IMR-90 (cell line): ENCODE measurements around the gene CFAP20. TPM values are rescaled to one million over a fixed set of nuclear protein-coding genes. Genes with fewer than 3 reads are reported as not detected.

ENCODE experiments used
- ATAC-seq: fragments of 200-7000 bp; cut with Tn5 transposase; 2 replicates; pipeline ENCODE4 v1.9.1; 2020; ENCODE audit warnings: low read depth, mild to moderate bottlenecking, moderate library complexity
- BruUV-seq: library from RNA; stranded (reverse); fragments of 400-500 nt; replicated peaks from 2 replicates; lab custom pipeline; 2021; lab: Mats Ljungman, UMichigan
- CTCF ChIA-PET: fragments of 300-600 bp; formaldehyde crosslinking; extraction: SDS; loops from one replicate; lab custom pipeline; 2021; ENCODE audit warnings: antibody characterized with exemption; lab: Yijun Ruan, JAX
- POLR2A ChIA-PET: fragments of 300-600 bp; sonication (Branson Sonifier 250); formaldehyde crosslinking; loops from one replicate; lab custom pipeline; 2022; ENCODE audit warnings: antibody characterized with exemption; ENCODE audit not compliant: unreplicated experiment; lab: Charles Lee
- DNase-seq: peaks from one replicate; pipeline ENCODE4 v3.0.0; 2013
- H2AFZ ChIP-seq: replicated peaks from 2 replicates; pipeline ENCODE3; 2013; ENCODE audit warnings: low read length, mild to moderate bottlenecking; ENCODE audit not compliant: poor library complexity
- H2AK5ac ChIP-seq: 2 replicates; pipeline ENCODE4 v1.6.1; 2013; ENCODE audit warnings: low read depth, low read length, inconsistent platforms
- H2AK9ac ChIP-seq: replicated peaks from 2 replicates; pipeline ENCODE3; 2013; ENCODE audit warnings: mild to moderate bottlenecking, low read depth, low read length, moderate library complexity; ENCODE audit not compliant: poor library complexity
- H2BK120ac ChIP-seq: 2 replicates; pipeline ENCODE4 v1.6.1; 2013; ENCODE audit warnings: low read depth, low read length, inconsistent platforms
- H2BK15ac ChIP-seq: 3 replicates; pipeline ENCODE4 v1.6.1; 2013; ENCODE audit warnings: low read depth, low read length, inconsistent platforms
- H2BK20ac ChIP-seq: 2 replicates; pipeline ENCODE4 v1.6.1; 2013; ENCODE audit warnings: low read depth, mild to moderate bottlenecking, inconsistent platforms, low read length, moderate library complexity
- H2BK5ac ChIP-seq: 2 replicates; pipeline ENCODE4 v1.6.1; 2013; ENCODE audit warnings: mild to moderate bottlenecking, low read depth, low read length, inconsistent platforms; ENCODE audit not compliant: poor library complexity, severe bottlenecking
- H3K14ac ChIP-seq: replicated peaks from 2 replicates; pipeline ENCODE4 v1.6.1; 2013; ENCODE audit warnings: low read depth, low read length, inconsistent platforms
- H3K18ac ChIP-seq: 2 replicates; pipeline ENCODE4 v1.6.1; 2013; ENCODE audit warnings: low read depth, low read length, control low read depth
- H3K23ac ChIP-seq: 2 replicates; pipeline ENCODE4 v1.6.1; 2013; ENCODE audit warnings: low read depth, low read length, inconsistent platforms
- H3K27ac ChIP-seq: 2 replicates; pipeline ENCODE4 v1.5.1; 2013; ENCODE audit warnings: mild to moderate bottlenecking, control low read depth, low read length; ENCODE audit not compliant: insufficient read depth
- H3K27me3 ChIP-seq: 2 replicates; pipeline ENCODE4 v1.6.1; 2013; ENCODE audit warnings: low read length; ENCODE audit not compliant: control insufficient read depth, insufficient read depth
- H3K36me3 ChIP-seq: 2 replicates; pipeline ENCODE4 v1.6.1; 2013; ENCODE audit warnings: low read length, mixed read lengths; ENCODE audit not compliant: control insufficient read depth, insufficient read depth
- H3K4ac ChIP-seq: 2 replicates; pipeline ENCODE4 v1.6.1; 2013; ENCODE audit warnings: low read depth, low read length, inconsistent platforms
- H3K4me1 ChIP-seq: 2 replicates; pipeline ENCODE4 v1.6.1; 2013; ENCODE audit warnings: low read length, mixed read lengths; ENCODE audit not compliant: control insufficient read depth, insufficient read depth
- H3K4me2 ChIP-seq: 2 replicates; pipeline ENCODE4 v1.6.1; 2013; ENCODE audit warnings: low read depth, mild to moderate bottlenecking, control low read depth, low read length, moderate library complexity
- H3K4me3 ChIP-seq: 2 replicates; pipeline ENCODE4 v1.5.1; 2013; ENCODE audit warnings: low read depth, mild to moderate bottlenecking, control low read depth, low read length, moderate library complexity; ENCODE audit not compliant: insufficient read depth
- H3K56ac ChIP-seq: 2 replicates; pipeline ENCODE4 v1.6.1; 2013; ENCODE audit warnings: low read length, inconsistent platforms; ENCODE audit not compliant: insufficient read depth; ENCODE audit errors: extremely low read depth
- H3K79me1 ChIP-seq, 2 experiments: 2 replicates each; pipeline ENCODE4 v1.6.1; 2013; ENCODE audit warnings: low read length in 2 of 2, inconsistent platforms in 1 of 2, low read depth in 1 of 2
- H3K9ac ChIP-seq: 2 replicates; pipeline ENCODE4 v1.6.1; 2013; ENCODE audit warnings: low read depth, low read length, control low read depth
- H3K9me1 ChIP-seq: 2 replicates; pipeline ENCODE4 v1.6.1; 2013; ENCODE audit warnings: low read length, inconsistent platforms; ENCODE audit not compliant: insufficient read depth
- H3K9me3 ChIP-seq: 2 replicates; pipeline ENCODE4 v1.6.1; 2013; ENCODE audit warnings: low read length; ENCODE audit not compliant: control insufficient read depth, insufficient read depth
- H4K20me1 ChIP-seq: 2 replicates; pipeline ENCODE4 v1.6.1; 2013; ENCODE audit warnings: low read length, inconsistent platforms; ENCODE audit not compliant: insufficient read depth
- H4K5ac ChIP-seq: 2 replicates; pipeline ENCODE4 v1.6.1; 2013; ENCODE audit warnings: mild to moderate bottlenecking, low read depth, low read length, control low read depth
- H4K8ac ChIP-seq, 2 experiments: 2 replicates each; pipeline ENCODE4 v1.6.1; 2013; ENCODE audit warnings: low read depth in 2 of 2, low read length in 2 of 2, control low read depth in 1 of 2, inconsistent platforms in 1 of 2
- H4K91ac ChIP-seq: 2 replicates; pipeline ENCODE4 v1.6.1; 2013; ENCODE audit warnings: low read depth, low read length, inconsistent platforms; ENCODE audit not compliant: insufficient read depth
- BHLHE40 ChIP-seq: fragments of 150-350 bp; IDR thresholded peaks from 2 replicates; pipeline ENCODE4 v1.6.1; 2016; ENCODE audit warnings: mild to moderate bottlenecking, low read depth, low read length
- CEBPB ChIP-seq: IDR thresholded peaks from 2 replicates; pipeline ENCODE4 v1.6.1; 2012; ENCODE audit warnings: low read depth, low read length, improper control_type of control experiment
- CHD1 ChIP-seq: IDR thresholded peaks from 2 replicates; pipeline ENCODE4 v1.6.1; 2012; ENCODE audit warnings: low read depth, low read length, improper control_type of control experiment
- ELK1 ChIP-seq: fragments of 150-350 bp; IDR thresholded peaks from 2 replicates; pipeline ENCODE4 v1.6.1; 2016; ENCODE audit warnings: low read depth, mild to moderate bottlenecking, low read length, moderate library complexity, borderline replicate concordance
- FOS ChIP-seq: fragments of 150-350 bp; IDR thresholded peaks from 2 replicates; pipeline ENCODE4 v1.6.1; 2016; ENCODE audit warnings: low read depth, low read length
- MAFK ChIP-seq: IDR thresholded peaks from 2 replicates; pipeline ENCODE4 v1.6.1; 2012; ENCODE audit warnings: low read depth, low read length, improper control_type of control experiment
- MAZ ChIP-seq: IDR thresholded peaks from 2 replicates; pipeline ENCODE4 v1.6.1; 2012; ENCODE audit warnings: low read depth, mild to moderate bottlenecking, low read length, improper control_type of control experiment, moderate library complexity, borderline replicate concordance
- MXI1 ChIP-seq: IDR thresholded peaks from 2 replicates; pipeline ENCODE4 v1.6.1; 2012; ENCODE audit warnings: low read depth, mild to moderate bottlenecking, low read length, moderate library complexity, borderline replicate concordance
- NFE2L2 ChIP-seq: fragments of 150-350 bp; IDR thresholded peaks from 2 replicates; pipeline ENCODE4 v1.6.1; 2016; ENCODE audit warnings: low read depth, mild to moderate bottlenecking, low read length
- POLR2A ChIP-seq: IDR thresholded peaks from 2 replicates; pipeline ENCODE4 v1.6.1; 2012; ENCODE audit warnings: mild to moderate bottlenecking, low read depth, low read length
- RAD21 ChIP-seq: IDR thresholded peaks from 2 replicates; pipeline ENCODE4 v1.6.1; 2012; ENCODE audit warnings: low read length, improper control_type of control experiment
- RCOR1 ChIP-seq: IDR thresholded peaks from 2 replicates; pipeline ENCODE4 v1.6.1; 2012; ENCODE audit warnings: mild to moderate bottlenecking, low read length, improper control_type of control experiment; ENCODE audit not compliant: insufficient replicate concordance
- RFX5 ChIP-seq: IDR thresholded peaks from 2 replicates; pipeline ENCODE4 v1.8.0; 2012; ENCODE audit warnings: low read depth, mild to moderate bottlenecking, low read length, moderate library complexity
- SMC3 ChIP-seq: fragments of 150-350 bp; IDR thresholded peaks from 2 replicates; pipeline ENCODE4 v1.6.1; 2016; ENCODE audit warnings: low read depth, mild to moderate bottlenecking, antibody characterized with exemption, low read length, moderate library complexity
- USF2 ChIP-seq: fragments of 150-350 bp; IDR thresholded peaks from 2 replicates; pipeline ENCODE4 v1.6.1; 2017; ENCODE audit warnings: mild to moderate bottlenecking, antibody characterized with exemption, low read length, low read depth
- WGBS, 2 experiments: methylation state at CpG; one replicate each; pipeline versions ENCODE4 v1.1.5 to v1.1.7; 2013; ENCODE audit warnings: missing lambda C conversion rate in 2 of 2; ENCODE audit not compliant: insufficient read length in 1 of 2; ENCODE audit errors: extremely low coverage in 2 of 2; 5-methylcytosine and 5-hydroxymethylcytosine counted together
- dilution Hi-C: fragments of 300-500 bp; cut with HindIII; formaldehyde crosslinking; loops from one replicate; pipeline ENCODE4 v1.14.3; 2018; ENCODE audit warnings: low sequenced_read_pairs; ENCODE audit not compliant: unreplicated experiment
- in situ Hi-C: fragments of 300-500 bp; cut with MboI; formaldehyde crosslinking; loops from 3 replicates; pipeline ENCODE4 v1.14.3; 2019; ENCODE audit warnings: low sequenced_read_pairs, inconsistent platforms, mixed read lengths
- intact Hi-C: fragments of 100-400 bp; cut with micrococcal nuclease; formaldehyde crosslinking; loops from 2 replicates; pipeline ENCODE4 v1.10.0; 2022
- polyA plus RNA-seq, 3 experiments: library from polyadenylated mRNA; depleted of rRNA; stranded (reverse); fragments of >200 nt; gene quantifications; 2 replicates each; pipeline ENCODE4 v1.2.3, GENCODE V29; 2012; ENCODE audit warnings: low replicate concordance in 1 of 3
- total RNA-seq: library from RNA; depleted of rRNA; stranded (reverse); fragments of >200 nt; gene quantifications from 2 replicates; pipeline ENCODE4 v1.2.3, GENCODE V29; 2012
- TF ChIP-seq, protein P1 (sequence below): conservative IDR thresholded peaks from 2 replicates; pipeline ENCODE4 v1.5.1; 2012; ENCODE audit warnings: mild to moderate bottlenecking, low read depth, low read length, improper control_type of control experiment

The CFAP20 gene
- total and polyA plus RNA-seq, 2 of the 4 experiments (the other 2 are of a cell fraction): 39.1 to 54.0 TPM

GRCh38 chr16:58120234-58120633 lies 8.9 kb downstream of the CFAP20 start:
- no CpG with 5 or more reads among the region's 3 CpGs for WGBS, 2 experiments
- Histone ChIP-seq H3K9me1 (peaks cover 33% of the 10 kb centered on the region), H4K91ac (no peak overlapping the region), H2AK9ac (no peak overlapping the region), H4K5ac (no peak overlapping the region), H3K4ac (no peak overlapping the region), H2AK5ac (no peak overlapping the region), H3K4me1 (peaks cover 25% of the 10 kb centered on the region), H2BK15ac (no peak overlapping the region), H4K20me1 (peaks cover 69% of the 10 kb centered on the region), H3K9me3 (no peaks in the 10 kb centered on the region), H2BK120ac (no peak overlapping the region), H3K56ac (no peak overlapping the region), H3K18ac (no peak overlapping the region), H2BK5ac (no peak overlapping the region), H3K9ac (no peak overlapping the region), H3K23ac (no peak overlapping the region), H3K79me1 (peaks cover 35 to 68% of the 10 kb centered on the region in 2 experiments), H2BK20ac (no peak overlapping the region), H3K27ac (no peak overlapping the region), H3K27me3 (no peaks in the 10 kb centered on the region), H2AFZ (no peak overlapping the region), H3K14ac (no peak overlapping the region), H4K8ac (no peak overlapping the region; a peak in 1 of 4 replicates), H3K4me2 (no peak overlapping the region), H3K36me3 (peaks cover 3% of the 10 kb centered on the region), H3K4me3 (no peak overlapping the region)
- no TSS peak for BruUV-seq
- ATAC-seq (no peak), DNase-seq (no peak)
- in situ Hi-C loops: loop anchor here (25.0 kb wide), 1 partner anchor 208 kb away; no protein-coding TSS in a partner anchor
- intact Hi-C loops: no loop called here
- no peak for TF ChIP-seq POLR2A
- TF ChIP-seq CEBPB: no peak
- TF ChIP-seq, protein P1, sequence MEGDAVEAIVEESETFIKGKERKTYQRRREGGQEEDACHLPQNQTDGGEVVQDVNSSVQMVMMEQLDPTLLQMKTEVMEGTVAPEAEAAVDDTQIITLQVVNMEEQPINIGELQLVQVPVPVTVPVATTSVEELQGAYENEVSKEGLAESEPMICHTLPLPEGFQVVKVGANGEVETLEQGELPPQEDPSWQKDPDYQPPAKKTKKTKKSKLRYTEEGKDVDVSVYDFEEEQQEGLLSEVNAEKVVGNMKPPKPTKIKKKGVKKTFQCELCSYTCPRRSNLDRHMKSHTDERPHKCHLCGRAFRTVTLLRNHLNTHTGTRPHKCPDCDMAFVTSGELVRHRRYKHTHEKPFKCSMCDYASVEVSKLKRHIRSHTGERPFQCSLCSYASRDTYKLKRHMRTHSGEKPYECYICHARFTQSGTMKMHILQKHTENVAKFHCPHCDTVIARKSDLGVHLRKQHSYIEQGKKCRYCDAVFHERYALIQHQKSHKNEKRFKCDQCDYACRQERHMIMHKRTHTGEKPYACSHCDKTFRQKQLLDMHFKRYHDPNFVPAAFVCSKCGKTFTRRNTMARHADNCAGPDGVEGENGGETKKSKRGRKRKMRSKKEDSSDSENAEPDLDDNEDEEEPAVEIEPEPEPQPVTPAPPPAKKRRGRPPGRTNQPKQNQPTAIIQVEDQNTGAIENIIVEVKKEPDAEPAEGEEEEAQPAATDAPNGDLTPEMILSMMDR: no peak
- TF ChIP-seq SMC3: no peak
- TF ChIP-seq RFX5: no peak
- no peak for TF ChIP-seq USF2
- TF ChIP-seq CHD1: no peak
- no peak for TF ChIP-seq NFE2L2
- TF ChIP-seq ELK1: no peak
- no peak for TF ChIP-seq BHLHE40
- no peak for TF ChIP-seq MXI1
- no peak for TF ChIP-seq RAD21
- no peak for TF ChIP-seq MAFK
- TF ChIP-seq MAZ: no peak
- no peak for TF ChIP-seq FOS
- TF ChIP-seq RCOR1: no peak
- ChIA-PET POLR2A (no interaction called here), CTCF (interaction anchor here (0.6 to 2.4 kb wide), 3 partner anchors 96 to 147 kb away, joined by 3 to 17 read pairs (median 8); no protein-coding TSS in a partner anchor)
- dilution Hi-C loops: no loop called here
